Measurements from ENCODE around the gene BYSL. TPM values are rescaled to one million over a fixed set of nuclear protein-coding genes. Genes with fewer than 3 reads are reported as not detected.

The BYSL gene
- total and polyA plus RNA-seq, 9 of the 15 experiments (the other 6 are each of a cell fraction or from before 2014, with no cell fraction given) = 22.2 to 92.3 (median 53.4) TPM

DNA sequence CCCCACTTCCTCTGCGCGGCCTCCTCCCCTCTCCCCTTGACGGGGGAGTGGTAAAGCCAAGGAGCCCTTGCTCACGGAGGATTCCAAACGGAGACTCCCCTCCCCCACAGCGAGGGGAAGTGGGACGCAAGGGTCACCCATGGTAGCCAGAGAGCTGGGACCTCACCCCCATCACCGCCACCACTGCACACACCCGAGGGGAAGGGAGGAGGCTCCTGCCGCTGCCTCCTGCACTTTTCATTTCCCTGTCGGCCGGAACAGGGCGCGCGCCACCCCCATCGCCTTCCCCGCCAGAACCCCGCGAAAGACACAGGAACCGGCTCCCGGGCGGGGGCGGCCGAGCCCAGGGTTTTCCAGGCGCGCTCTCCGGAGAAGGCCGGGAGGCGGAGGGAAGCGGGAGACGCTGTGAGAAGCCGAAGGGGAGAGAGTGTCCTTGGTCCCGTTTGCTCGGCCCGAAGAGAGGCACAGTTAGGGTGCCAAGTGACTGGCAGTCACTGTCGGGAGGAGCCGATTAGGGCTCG lies 19.5 kb downstream of the BYSL start (continued):
- TF ChIP-seq ZBTB40 (IDR thresholded peaks at IDR 0.05) (0 out of 2 replicates have a peak, but pooled peaks have one; percentile 42), ZBTB40 (CRISPR knock-in tag; IDR thresholded peaks at IDR 0.05) (no peak), POLR2A (conservative IDR thresholded peaks at IDR 0.05) (peak; percentile 2; the same call in 1 of the 2 replicates)
- TF ChIP-seq, protein P1, sequence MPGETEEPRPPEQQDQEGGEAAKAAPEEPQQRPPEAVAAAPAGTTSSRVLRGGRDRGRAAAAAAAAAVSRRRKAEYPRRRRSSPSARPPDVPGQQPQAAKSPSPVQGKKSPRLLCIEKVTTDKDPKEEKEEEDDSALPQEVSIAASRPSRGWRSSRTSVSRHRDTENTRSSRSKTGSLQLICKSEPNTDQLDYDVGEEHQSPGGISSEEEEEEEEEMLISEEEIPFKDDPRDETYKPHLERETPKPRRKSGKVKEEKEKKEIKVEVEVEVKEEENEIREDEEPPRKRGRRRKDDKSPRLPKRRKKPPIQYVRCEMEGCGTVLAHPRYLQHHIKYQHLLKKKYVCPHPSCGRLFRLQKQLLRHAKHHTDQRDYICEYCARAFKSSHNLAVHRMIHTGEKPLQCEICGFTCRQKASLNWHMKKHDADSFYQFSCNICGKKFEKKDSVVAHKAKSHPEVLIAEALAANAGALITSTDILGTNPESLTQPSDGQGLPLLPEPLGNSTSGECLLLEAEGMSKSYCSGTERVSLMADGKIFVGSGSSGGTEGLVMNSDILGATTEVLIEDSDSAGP (CRISPR knock-in tag; IDR thresholded peaks at IDR 0.05) = peak; percentile 75; the same call in 1 of the 2 replicates
- TF ChIP-seq, protein P2, sequence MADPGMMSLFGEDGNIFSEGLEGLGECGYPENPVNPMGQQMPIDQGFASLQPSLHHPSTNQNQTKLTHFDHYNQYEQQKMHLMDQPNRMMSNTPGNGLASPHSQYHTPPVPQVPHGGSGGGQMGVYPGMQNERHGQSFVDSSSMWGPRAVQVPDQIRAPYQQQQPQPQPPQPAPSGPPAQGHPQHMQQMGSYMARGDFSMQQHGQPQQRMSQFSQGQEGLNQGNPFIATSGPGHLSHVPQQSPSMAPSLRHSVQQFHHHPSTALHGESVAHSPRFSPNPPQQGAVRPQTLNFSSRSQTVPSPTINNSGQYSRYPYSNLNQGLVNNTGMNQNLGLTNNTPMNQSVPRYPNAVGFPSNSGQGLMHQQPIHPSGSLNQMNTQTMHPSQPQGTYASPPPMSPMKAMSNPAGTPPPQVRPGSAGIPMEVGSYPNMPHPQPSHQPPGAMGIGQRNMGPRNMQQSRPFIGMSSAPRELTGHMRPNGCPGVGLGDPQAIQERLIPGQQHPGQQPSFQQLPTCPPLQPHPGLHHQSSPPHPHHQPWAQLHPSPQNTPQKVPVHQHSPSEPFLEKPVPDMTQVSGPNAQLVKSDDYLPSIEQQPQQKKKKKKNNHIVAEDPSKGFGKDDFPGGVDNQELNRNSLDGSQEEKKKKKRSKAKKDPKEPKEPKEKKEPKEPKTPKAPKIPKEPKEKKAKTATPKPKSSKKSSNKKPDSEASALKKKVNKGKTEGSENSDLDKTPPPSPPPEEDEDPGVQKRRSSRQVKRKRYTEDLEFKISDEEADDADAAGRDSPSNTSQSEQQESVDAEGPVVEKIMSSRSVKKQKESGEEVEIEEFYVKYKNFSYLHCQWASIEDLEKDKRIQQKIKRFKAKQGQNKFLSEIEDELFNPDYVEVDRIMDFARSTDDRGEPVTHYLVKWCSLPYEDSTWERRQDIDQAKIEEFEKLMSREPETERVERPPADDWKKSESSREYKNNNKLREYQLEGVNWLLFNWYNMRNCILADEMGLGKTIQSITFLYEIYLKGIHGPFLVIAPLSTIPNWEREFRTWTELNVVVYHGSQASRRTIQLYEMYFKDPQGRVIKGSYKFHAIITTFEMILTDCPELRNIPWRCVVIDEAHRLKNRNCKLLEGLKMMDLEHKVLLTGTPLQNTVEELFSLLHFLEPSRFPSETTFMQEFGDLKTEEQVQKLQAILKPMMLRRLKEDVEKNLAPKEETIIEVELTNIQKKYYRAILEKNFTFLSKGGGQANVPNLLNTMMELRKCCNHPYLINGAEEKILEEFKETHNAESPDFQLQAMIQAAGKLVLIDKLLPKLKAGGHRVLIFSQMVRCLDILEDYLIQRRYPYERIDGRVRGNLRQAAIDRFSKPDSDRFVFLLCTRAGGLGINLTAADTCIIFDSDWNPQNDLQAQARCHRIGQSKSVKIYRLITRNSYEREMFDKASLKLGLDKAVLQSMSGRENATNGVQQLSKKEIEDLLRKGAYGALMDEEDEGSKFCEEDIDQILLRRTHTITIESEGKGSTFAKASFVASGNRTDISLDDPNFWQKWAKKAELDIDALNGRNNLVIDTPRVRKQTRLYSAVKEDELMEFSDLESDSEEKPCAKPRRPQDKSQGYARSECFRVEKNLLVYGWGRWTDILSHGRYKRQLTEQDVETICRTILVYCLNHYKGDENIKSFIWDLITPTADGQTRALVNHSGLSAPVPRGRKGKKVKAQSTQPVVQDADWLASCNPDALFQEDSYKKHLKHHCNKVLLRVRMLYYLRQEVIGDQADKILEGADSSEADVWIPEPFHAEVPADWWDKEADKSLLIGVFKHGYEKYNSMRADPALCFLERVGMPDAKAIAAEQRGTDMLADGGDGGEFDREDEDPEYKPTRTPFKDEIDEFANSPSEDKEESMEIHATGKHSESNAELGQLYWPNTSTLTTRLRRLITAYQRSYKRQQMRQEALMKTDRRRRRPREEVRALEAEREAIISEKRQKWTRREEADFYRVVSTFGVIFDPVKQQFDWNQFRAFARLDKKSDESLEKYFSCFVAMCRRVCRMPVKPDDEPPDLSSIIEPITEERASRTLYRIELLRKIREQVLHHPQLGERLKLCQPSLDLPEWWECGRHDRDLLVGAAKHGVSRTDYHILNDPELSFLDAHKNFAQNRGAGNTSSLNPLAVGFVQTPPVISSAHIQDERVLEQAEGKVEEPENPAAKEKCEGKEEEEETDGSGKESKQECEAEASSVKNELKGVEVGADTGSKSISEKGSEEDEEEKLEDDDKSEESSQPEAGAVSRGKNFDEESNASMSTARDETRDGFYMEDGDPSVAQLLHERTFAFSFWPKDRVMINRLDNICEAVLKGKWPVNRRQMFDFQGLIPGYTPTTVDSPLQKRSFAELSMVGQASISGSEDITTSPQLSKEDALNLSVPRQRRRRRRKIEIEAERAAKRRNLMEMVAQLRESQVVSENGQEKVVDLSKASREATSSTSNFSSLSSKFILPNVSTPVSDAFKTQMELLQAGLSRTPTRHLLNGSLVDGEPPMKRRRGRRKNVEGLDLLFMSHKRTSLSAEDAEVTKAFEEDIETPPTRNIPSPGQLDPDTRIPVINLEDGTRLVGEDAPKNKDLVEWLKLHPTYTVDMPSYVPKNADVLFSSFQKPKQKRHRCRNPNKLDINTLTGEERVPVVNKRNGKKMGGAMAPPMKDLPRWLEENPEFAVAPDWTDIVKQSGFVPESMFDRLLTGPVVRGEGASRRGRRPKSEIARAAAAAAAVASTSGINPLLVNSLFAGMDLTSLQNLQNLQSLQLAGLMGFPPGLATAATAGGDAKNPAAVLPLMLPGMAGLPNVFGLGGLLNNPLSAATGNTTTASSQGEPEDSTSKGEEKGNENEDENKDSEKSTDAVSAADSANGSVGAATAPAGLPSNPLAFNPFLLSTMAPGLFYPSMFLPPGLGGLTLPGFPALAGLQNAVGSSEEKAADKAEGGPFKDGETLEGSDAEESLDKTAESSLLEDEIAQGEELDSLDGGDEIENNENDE (IDR thresholded peaks at IDR 0.05; ENCODE audit: low read depth, low read length) = no peak
